GM23248 (cell line): ENCODE data around the gene QKI. TPM values are rescaled to one million over a fixed set of nuclear protein-coding genes. Genes with fewer than 3 reads are reported as not detected.

Source experiments
- DNase-seq: peaks from one replicate; pipeline ENCODE4 v3.0.0-alpha.2; 2015
- H2AFZ ChIP-seq: fragments of 200-600 bp; sonication (generic); 2 replicates; pipeline ENCODE4 v1.6.1; 2016; ENCODE audit warnings: antibody characterized with exemption
- H3F3A ChIP-seq: fragments of 200-600 bp; sonication (generic); 2 replicates; pipeline ENCODE4 v1.6.1; 2016; ENCODE audit warnings: mild to moderate bottlenecking, antibody characterized with exemption, mixed run types; ENCODE audit not compliant: insufficient read depth
- H3K27ac ChIP-seq: fragments of 200-600 bp; sonication (generic); 2 replicates; pipeline ENCODE4 v1.5.1; 2016; ENCODE audit warnings: mild to moderate bottlenecking
- H3K27me3 ChIP-seq: fragments of 200-600 bp; sonication (generic); replicated peaks from 2 replicates; pipeline ENCODE4 v1.6.1; 2016; ENCODE audit warnings: mild to moderate bottlenecking; ENCODE audit not compliant: insufficient read depth
- H3K36me3 ChIP-seq: fragments of 200-600 bp; sonication (generic); 2 replicates; pipeline ENCODE4 v1.6.1; 2016; ENCODE audit warnings: low read depth, mild to moderate bottlenecking
- H3K4me1 ChIP-seq: fragments of 200-600 bp; sonication (generic); 2 replicates; pipeline ENCODE4 v1.6.1; 2016; ENCODE audit warnings: mild to moderate bottlenecking; ENCODE audit not compliant: insufficient read depth
- H3K4me2 ChIP-seq: fragments of 200-600 bp; sonication (generic); one replicate; pipeline ENCODE4 v1.6.1; 2016; ENCODE audit warnings: mild to moderate bottlenecking; ENCODE audit not compliant: unreplicated experiment
- H3K4me3 ChIP-seq: fragments of 200-600 bp; sonication (generic); 2 replicates; pipeline ENCODE4 v1.5.1; 2016; ENCODE audit warnings: mild to moderate bottlenecking
- H3K79me2 ChIP-seq: fragments of 200-600 bp; sonication (generic); 2 replicates; pipeline ENCODE4 v1.6.1; 2016; ENCODE audit warnings: mild to moderate bottlenecking; ENCODE audit not compliant: insufficient read depth
- H3K9ac ChIP-seq: fragments of 200-600 bp; sonication (generic); 2 replicates; pipeline ENCODE4 v1.6.1; 2016; ENCODE audit warnings: mild to moderate bottlenecking
- H3K9me2 ChIP-seq: fragments of 200-600 bp; sonication (generic); 2 replicates; pipeline ENCODE4 v1.6.1; 2016; ENCODE audit warnings: mixed run types, mild to moderate bottlenecking, moderate library complexity; ENCODE audit not compliant: insufficient read depth
- H3K9me3 ChIP-seq: fragments of 200-600 bp; sonication (generic); one replicate; pipeline ENCODE4 v1.6.1; 2017; ENCODE audit warnings: low read depth
- H4K20me1 ChIP-seq: fragments of 200-600 bp; sonication (generic); 2 replicates; pipeline ENCODE4 v1.6.0; 2016; ENCODE audit not compliant: insufficient read depth
- EZH2 ChIP-seq: fragments of 200-600 bp; sonication (generic); IDR thresholded peaks from 2 replicates; pipeline ENCODE4 v1.6.1; 2018; ENCODE audit warnings: antibody characterized with exemption, mild to moderate bottlenecking; ENCODE audit not compliant: insufficient read depth, poor library complexity, severe bottlenecking
- EZH2phosphoT487 ChIP-seq: fragments of 200-600 bp; sonication (generic); IDR thresholded peaks from 2 replicates; pipeline ENCODE4 v1.6.1; 2018; ENCODE audit warnings: antibody characterized with exemption, moderate library complexity, mild to moderate bottlenecking, low read depth; ENCODE audit not compliant: insufficient read depth
- WGBS, 2 experiments: methylation state at CpG; one replicate each; pipeline ENCODE4 v1.1.6; 2015 to 2017; ENCODE audit warnings: low lambda C conversion rate in 2 of 2, low coverage in 1 of 2; ENCODE audit errors: missing lambda C conversion rate in 2 of 2; 5-methylcytosine and 5-hydroxymethylcytosine counted together
- in situ Hi-C: fragments of 300-500 bp; cut with MboI; formaldehyde crosslinking; loops from 2 replicates; pipeline ENCODE4 v1.15.0; 2020
- polyA plus RNA-seq: library from polyadenylated mRNA; unstranded; fragments of >200 nt; fragmentation: Nextera tagmentation; extraction: Ambion mirVana; gene quantifications from 2 replicates; pipeline ENCODE4 v1.2.1, GENCODE V29; 2016
- total RNA-seq: library from RNA; depleted of rRNA; stranded (reverse); fragments of >200 nt; shearing (Covaris generic); gene quantifications from 2 replicates; pipeline ENCODE4 v1.2.3, GENCODE V29; 2014

The QKI gene
- total and polyA plus RNA-seq, 2 experiments from 2014 or later: 13.6 to 145 TPM

GRCh38 chr6:163626073-163626867 lies 211.8 kb downstream of the QKI start:
- H4K20me1 ChIP-seq: no peaks in the 10 kb centered on the region
- in situ Hi-C loops: no loop called here
- H3K27me3 ChIP-seq: no peaks in the 10 kb centered on the region
- no peaks in the 10 kb centered on the region for H3K9me2 ChIP-seq
- H3K4me3 ChIP-seq: no peak overlapping the region
- no peaks in the 10 kb centered on the region for H3K9me3 ChIP-seq
- H3K9ac ChIP-seq: no peak overlapping the region
- DNase-seq: peak; percentile 7
- 56 to 64% methylated on average over 8 of the region's 8 CpGs for whole genome bisulfite sequencing, 2 experiments
- TF ChIP-seq EZH2 (no peak), EZH2phosphoT487 (no peak)
- H3K4me1 ChIP-seq: no peaks in the 10 kb centered on the region
- no peaks in the 10 kb centered on the region for H3K79me2 ChIP-seq
- no peaks in the 10 kb centered on the region for H3F3A ChIP-seq
- no peak overlapping the region for H3K27ac ChIP-seq
- no peaks in the 10 kb centered on the region for H3K36me3 ChIP-seq
- no peak overlapping the region for H2AFZ ChIP-seq
- no peak overlapping the region for H3K4me2 ChIP-seq

DNA sequence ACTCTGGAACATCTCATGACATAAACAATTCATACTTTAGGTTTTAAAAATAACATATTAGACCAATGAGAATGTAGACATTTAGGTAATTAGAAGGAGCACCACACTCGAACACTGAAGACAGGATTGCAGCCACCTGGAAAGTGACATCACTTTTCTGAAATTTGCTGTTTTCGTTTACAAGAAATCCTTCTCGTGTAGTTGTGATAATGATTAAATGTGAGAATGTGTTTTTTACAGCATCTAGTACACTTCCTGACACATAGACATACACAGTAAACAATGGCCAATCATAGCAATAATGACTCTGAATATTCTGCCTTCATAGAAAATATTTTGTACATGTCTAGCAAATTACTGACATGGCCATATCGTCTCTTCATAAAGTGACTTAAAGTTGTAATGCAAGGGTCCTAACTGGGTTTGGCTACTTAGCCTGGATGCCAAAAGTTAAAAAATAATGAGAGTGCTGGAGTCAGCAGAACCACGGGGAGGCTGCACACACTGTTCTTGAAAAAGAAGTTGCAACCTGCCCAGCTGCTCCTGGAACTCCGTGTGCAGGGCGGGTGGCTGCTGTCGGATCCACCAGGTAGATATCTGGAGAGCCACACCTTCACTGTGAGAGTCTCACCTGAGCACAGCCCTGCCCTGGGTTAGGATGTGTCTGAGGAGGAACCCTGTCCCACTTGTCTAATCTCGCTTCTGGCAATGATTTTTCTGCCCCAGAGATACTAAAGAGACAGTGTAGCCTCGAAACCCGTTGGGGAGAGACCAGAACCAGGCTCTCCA lies 212.9 kb downstream of the QKI start:
- Histone ChIP-seq H3K4me1 (no peaks in the 10 kb centered on the region), H3K4me3 (no peak overlapping the region), H3K9me2 (no peaks in the 10 kb centered on the region), H3F3A (no peaks in the 10 kb centered on the region), H3K27me3 (no peaks in the 10 kb centered on the region), H3K9ac (no peak overlapping the region), H3K79me2 (no peaks in the 10 kb centered on the region), H3K4me2 (no peak overlapping the region), H2AFZ (no peak overlapping the region), H3K9me3 (no peaks in the 10 kb centered on the region), H3K27ac (no peak overlapping the region), H4K20me1 (no peaks in the 10 kb centered on the region), H3K36me3 (no peaks in the 10 kb centered on the region)
- no peak for DNase-seq
- WGBS, 2 experiments: 39 to 41% methylated on average over 11 of the region's 11 CpGs
- in situ Hi-C loops: no loop called here
- TF ChIP-seq EZH2 (no peak), EZH2phosphoT487 (no peak)
